Cardiac muscle cell (in vitro differentiated cells and primary cell): ENCODE measurements around the gene ANKRD33. TPM values are rescaled to one million over a fixed set of nuclear protein-coding genes. Genes with fewer than 3 reads are reported as not detected.
A peak's percentile ranks its signal among the peaks of the same experiment; 100 is the strongest.

ENCODE experiments used
- DNase-seq, 2 donors: peaks; one replicate each; pipeline versions ENCODE4 v3.0.0 to v3.0.0-alpha.2; 2010 to 2017; ENCODE audit warnings: low read depth in 1 of 2, low spot score in 1 of 2
- H3K27ac ChIP-seq: fragments of 200-600 bp; sonication (generic); 2 replicates; pipeline ENCODE4 v1.5.1; 2016
- H3K27me3 ChIP-seq: fragments of 200-600 bp; sonication (generic); 2 replicates; pipeline ENCODE4 v1.6.0; 2016; ENCODE audit warnings: control low read depth
- H3K36me3 ChIP-seq: fragments of 200-600 bp; sonication (generic); 2 replicates; pipeline ENCODE4 v1.5.1; 2016; ENCODE audit warnings: control low read depth
- H3K4me1 ChIP-seq: fragments of 200-600 bp; sonication (generic); 2 replicates; pipeline ENCODE4 v1.8.1; 2017; ENCODE audit warnings: low read depth, mild to moderate bottlenecking, mixed run types
- H3K4me3 ChIP-seq: fragments of 200-600 bp; sonication (generic); 2 replicates; pipeline ENCODE4 v1.5.1; 2016; ENCODE audit warnings: mild to moderate bottlenecking
- H3K9me3 ChIP-seq: fragments of 200-600 bp; sonication (generic); 2 replicates; pipeline ENCODE4 v1.5.1; 2017; ENCODE audit warnings: low read depth, mild to moderate bottlenecking, control low read depth
- polyA plus RNA-seq: library from polyadenylated mRNA; unstranded; fragments of >200 nt; fragmentation: Nextera tagmentation; extraction: Ambion mirVana; gene quantifications from 2 replicates; pipeline ENCODE4 v1.2.1, GENCODE V29; 2016
- total RNA-seq: library from RNA; depleted of rRNA; stranded (reverse); fragments of >200 nt; gene quantifications from 2 replicates; pipeline ENCODE4 v1.2.3, GENCODE V29; 2016
- TF ChIP-seq, protein P1 (sequence below): IDR thresholded peaks from 2 replicates; pipeline ENCODE4 v1.5.1; 2012; ENCODE audit warnings: low read depth, mild to moderate bottlenecking, low read length

ANKRD33 gene
- total and polyA plus RNA-seq, 2 experiments from 2014 or later: 0.30 TPM; not detected in 1

DNA sequence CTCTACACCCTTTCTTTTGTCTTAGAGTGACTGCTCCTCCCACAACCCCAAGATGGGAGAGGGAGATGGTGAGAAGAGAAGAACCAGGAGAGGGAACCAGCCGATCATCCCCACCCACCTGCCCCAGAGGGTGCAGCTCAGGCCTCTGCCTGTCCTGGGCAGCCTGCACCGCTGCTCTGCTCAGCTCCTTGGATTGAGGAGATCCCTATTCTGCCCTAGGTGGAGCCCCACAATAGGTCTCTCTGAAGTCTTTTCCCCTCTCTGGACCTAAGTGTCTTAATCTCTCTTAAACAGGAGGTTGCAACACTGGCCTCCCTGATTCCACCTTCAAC is 2.2 kb downstream of the ANKRD33 start:
- no peak for DNase-seq
- Histone ChIP-seq H3K36me3 (no peaks in the 10 kb centered on the region), H3K27me3 (no peaks in the 10 kb centered on the region), H3K9me3 (no peaks in the 10 kb centered on the region), H3K4me3 (no peak overlapping the region), H3K27ac (no peak overlapping the region), H3K4me1 (no peaks in the 10 kb centered on the region)
- TF ChIP-seq, protein P1, sequence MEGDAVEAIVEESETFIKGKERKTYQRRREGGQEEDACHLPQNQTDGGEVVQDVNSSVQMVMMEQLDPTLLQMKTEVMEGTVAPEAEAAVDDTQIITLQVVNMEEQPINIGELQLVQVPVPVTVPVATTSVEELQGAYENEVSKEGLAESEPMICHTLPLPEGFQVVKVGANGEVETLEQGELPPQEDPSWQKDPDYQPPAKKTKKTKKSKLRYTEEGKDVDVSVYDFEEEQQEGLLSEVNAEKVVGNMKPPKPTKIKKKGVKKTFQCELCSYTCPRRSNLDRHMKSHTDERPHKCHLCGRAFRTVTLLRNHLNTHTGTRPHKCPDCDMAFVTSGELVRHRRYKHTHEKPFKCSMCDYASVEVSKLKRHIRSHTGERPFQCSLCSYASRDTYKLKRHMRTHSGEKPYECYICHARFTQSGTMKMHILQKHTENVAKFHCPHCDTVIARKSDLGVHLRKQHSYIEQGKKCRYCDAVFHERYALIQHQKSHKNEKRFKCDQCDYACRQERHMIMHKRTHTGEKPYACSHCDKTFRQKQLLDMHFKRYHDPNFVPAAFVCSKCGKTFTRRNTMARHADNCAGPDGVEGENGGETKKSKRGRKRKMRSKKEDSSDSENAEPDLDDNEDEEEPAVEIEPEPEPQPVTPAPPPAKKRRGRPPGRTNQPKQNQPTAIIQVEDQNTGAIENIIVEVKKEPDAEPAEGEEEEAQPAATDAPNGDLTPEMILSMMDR: no peak

DNA sequence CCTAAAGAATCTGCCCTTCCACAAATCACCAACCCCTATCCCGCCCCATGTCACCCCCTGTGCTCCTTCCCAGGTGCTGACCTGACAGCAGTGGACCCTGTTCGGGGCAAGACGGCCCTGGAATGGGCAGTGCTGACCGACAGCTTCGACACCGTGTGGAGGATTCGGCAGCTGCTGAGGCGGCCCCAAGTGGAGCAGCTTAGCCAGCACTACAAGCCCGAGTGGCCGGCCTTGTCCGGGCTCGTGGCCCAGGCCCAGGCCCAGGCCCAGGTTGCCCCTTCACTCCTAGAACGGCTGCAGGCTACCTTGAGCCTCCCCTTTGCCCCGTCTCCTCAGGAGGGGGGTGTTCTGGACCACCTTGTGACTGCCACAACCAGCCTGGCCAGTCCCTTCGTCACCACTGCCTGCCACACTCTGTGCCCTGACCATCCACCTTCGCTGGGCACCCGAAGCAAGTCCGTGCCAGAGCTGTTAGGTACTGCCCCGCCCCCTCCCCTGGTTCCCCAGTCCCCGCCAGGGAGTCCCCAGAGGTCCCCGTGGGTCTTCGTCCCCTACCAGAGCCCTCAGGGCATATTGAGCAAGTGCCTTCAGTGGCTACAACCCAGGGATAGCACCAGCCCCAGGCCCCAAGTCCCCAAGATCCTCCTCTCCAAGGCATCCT is 2.7 kb downstream of the ANKRD33 start:
- no peaks in the 10 kb centered on the region for H3K27me3 ChIP-seq
- H3K36me3 ChIP-seq: no peaks in the 10 kb centered on the region
- DNase-seq: no peak
- TF ChIP-seq, protein P1: no peak
- H3K27ac ChIP-seq: no peak overlapping the region
- H3K9me3 ChIP-seq: no peaks in the 10 kb centered on the region
- H3K4me1 ChIP-seq: no peaks in the 10 kb centered on the region
- H3K4me3 ChIP-seq: no peak overlapping the region

DNA sequence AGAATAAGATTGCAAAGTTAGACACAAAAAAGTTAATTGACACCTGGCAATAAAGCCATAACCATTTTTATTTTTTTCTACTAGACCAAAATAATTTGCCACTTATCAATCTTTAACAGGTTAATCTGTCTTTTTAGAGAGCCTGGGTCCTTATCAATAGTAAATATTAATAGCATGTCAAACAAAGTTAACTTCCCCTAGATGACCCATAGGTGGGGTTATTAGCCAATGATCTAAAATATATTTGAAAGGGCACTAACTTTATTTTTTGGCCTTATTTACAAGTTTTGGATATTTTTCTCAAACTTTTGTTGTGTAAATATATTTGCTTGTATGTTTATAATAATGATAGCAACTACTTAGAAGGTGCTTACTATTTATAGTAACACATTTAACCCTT is 3.9 kb downstream of the ANKRD33 start:
- Histone ChIP-seq H3K4me1 (no peaks in the 10 kb centered on the region), H3K9me3 (no peaks in the 10 kb centered on the region), H3K4me3 (no peak overlapping the region), H3K36me3 (no peaks in the 10 kb centered on the region), H3K27ac (no peak overlapping the region), H3K27me3 (no peaks in the 10 kb centered on the region)
- TF ChIP-seq, protein P1: peak; percentile 39
- no peak for DNase-seq

DNA sequence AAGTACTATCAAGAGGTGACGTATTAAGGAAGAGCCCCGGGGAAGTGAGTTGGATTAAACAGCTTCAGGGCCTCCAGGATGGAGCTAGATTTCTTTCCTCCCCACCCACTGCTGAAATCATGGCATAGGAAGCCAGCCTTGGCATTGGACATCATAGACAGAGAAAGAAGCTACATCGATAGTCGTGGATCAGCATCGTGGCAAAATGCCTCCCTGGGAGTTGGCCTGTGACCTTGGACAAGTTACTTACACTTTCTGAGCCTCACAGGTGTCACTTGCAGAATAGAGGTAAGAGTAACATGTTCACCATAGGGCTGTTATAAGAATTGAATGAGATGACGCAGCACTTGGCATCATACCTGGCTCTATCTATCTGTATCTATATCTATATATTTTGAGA is 5.9 kb downstream of the ANKRD33 start:
- DNase-seq: no peak
- no peak overlapping the region for H3K4me3 ChIP-seq
- H3K27ac ChIP-seq: no peak overlapping the region
- TF ChIP-seq, protein P1: no peak
- H3K36me3 ChIP-seq: no peaks in the 10 kb centered on the region
- no peaks in the 10 kb centered on the region for H3K27me3 ChIP-seq
- H3K9me3 ChIP-seq: no peaks in the 10 kb centered on the region
- no peaks in the 10 kb centered on the region for H3K4me1 ChIP-seq

DNA sequence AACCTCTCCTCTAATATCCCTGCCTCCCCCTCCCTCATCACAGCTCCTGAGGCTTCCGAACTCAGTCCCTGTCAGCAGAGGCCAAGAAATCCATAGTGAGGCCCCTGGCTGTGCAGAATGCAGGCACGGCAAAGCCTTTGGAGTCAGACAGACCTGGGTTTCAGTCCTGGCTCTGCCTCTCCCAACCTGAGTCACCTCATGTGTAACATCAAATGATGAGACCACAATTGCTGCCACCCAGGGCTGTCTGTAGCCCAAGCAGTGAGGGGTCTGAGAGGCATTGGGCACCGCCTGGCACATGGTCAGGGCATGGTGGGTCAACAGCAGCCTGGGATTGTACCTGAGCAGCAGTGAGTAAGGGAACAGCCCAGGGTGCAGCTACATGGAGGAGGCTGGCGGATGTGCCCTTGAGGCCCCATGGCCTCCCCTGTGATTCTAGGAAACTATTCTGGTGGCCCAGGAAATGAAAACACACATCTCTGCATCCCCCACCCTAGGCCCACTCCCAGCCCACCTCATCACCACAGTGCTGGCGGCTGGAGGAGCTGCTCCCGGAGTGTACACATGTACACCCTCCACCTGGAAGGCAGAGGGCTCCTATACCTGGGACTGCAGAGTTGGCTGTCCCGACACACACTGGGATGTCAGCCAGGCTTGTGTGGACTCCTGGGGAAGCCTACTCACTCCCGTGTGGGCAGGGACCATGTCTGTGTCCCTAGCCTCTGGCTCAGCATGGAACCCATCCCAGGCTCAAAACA is 7.7 kb downstream of the ANKRD33 start:
- no peaks in the 10 kb centered on the region for H3K9me3 ChIP-seq
- no peak for DNase-seq
- no peak overlapping the region for H3K4me3 ChIP-seq
- no peaks in the 10 kb centered on the region for H3K4me1 ChIP-seq
- H3K27me3 ChIP-seq: no peaks in the 10 kb centered on the region
- TF ChIP-seq, protein P1: no peak
- H3K36me3 ChIP-seq: no peaks in the 10 kb centered on the region
- no peak overlapping the region for H3K27ac ChIP-seq
